GM23338 (cell line): ENCODE measurements around the gene ZNF836. TPM values are rescaled to one million over a fixed set of nuclear protein-coding genes. Genes with fewer than 3 reads are reported as not detected.
A peak's percentile ranks its signal among the peaks of the same experiment; 100 is the strongest.

Source experiments
- ATAC-seq: fragments of 200-7000 bp; cut with Tn5 transposase; 3 replicates; pipeline ENCODE4 v1.9.1; 2020
- DNase-seq: peaks from one replicate; pipeline ENCODE4 v3.0.0-alpha.2; 2015; ENCODE audit warnings: low spot score
- H2AFZ ChIP-seq: fragments of 200-600 bp; sonication (generic); 2 replicates; pipeline ENCODE4 v1.8.0; 2016; ENCODE audit warnings: antibody characterized with exemption, mild to moderate bottlenecking, moderate library complexity
- H3F3A ChIP-seq: fragments of 200-600 bp; sonication (generic); replicated peaks from 2 replicates; pipeline ENCODE4 v1.8.0; 2017; ENCODE audit warnings: antibody characterized with exemption, mixed run types, low read depth
- H3K27ac ChIP-seq: fragments of 200-600 bp; sonication (generic); 2 replicates; pipeline ENCODE4 v1.6.1; 2016; ENCODE audit warnings: low read depth
- H3K27me3 ChIP-seq: fragments of 200-600 bp; sonication (generic); 2 replicates; pipeline ENCODE4 v1.8.0; 2016; ENCODE audit warnings: mild to moderate bottlenecking, mixed run types, moderate library complexity; ENCODE audit not compliant: insufficient read depth
- H3K36me3 ChIP-seq: fragments of 200-600 bp; sonication (generic); 2 replicates; pipeline ENCODE4 v1.8.0; 2016; ENCODE audit warnings: mild to moderate bottlenecking; ENCODE audit not compliant: insufficient read depth
- H3K4me1 ChIP-seq: fragments of 200-600 bp; sonication (generic); 2 replicates; pipeline ENCODE4 v1.8.0; 2016; ENCODE audit warnings: mild to moderate bottlenecking, moderate library complexity; ENCODE audit not compliant: insufficient read depth
- H3K4me2 ChIP-seq: fragments of 200-600 bp; sonication (generic); 2 replicates; pipeline ENCODE4 v1.7.1; 2017; ENCODE audit warnings: mixed run types
- H3K4me3 ChIP-seq: fragments of 200-600 bp; sonication (generic); 2 replicates; pipeline ENCODE4 v1.6.1; 2016; ENCODE audit warnings: mixed run types
- H3K79me2 ChIP-seq: fragments of 200-600 bp; sonication (generic); replicated peaks from 2 replicates; pipeline ENCODE4 v1.8.0; 2017; ENCODE audit warnings: mild to moderate bottlenecking; ENCODE audit not compliant: insufficient read depth
- H3K9me2 ChIP-seq: fragments of 200-600 bp; sonication (generic); 2 replicates; pipeline ENCODE4 v1.8.0; 2017; ENCODE audit not compliant: insufficient read depth
- H4K20me1 ChIP-seq: fragments of 200-600 bp; sonication (generic); replicated peaks from 2 replicates; pipeline ENCODE4 v1.8.0; 2017; ENCODE audit warnings: mild to moderate bottlenecking; ENCODE audit not compliant: insufficient read depth
- H3K27ac Mint-ChIP-seq: 2 replicates; pipeline ENCODE4 v1.8.0; 2020; ENCODE audit warnings: inconsistent platforms, mild to moderate bottlenecking, moderate library complexity, mixed read lengths
- H3K27me3 Mint-ChIP-seq: 3 replicates; pipeline ENCODE4 v1.8.0; 2022; ENCODE audit warnings: low read depth, mild to moderate bottlenecking, moderate library complexity, mixed read lengths, inconsistent platforms; ENCODE audit not compliant: insufficient read depth, poor library complexity
- H3K36me3 Mint-ChIP-seq: 3 replicates; pipeline ENCODE4 v1.8.0; 2021; ENCODE audit warnings: low read depth, mild to moderate bottlenecking, inconsistent platforms, moderate library complexity, mixed read lengths
- H3K4me1 Mint-ChIP-seq: 3 replicates; pipeline ENCODE4 v1.8.0; 2020; ENCODE audit warnings: mild to moderate bottlenecking, inconsistent platforms, mixed read lengths
- H3K4me3 Mint-ChIP-seq: 3 replicates; pipeline ENCODE4 v1.8.0; 2021; ENCODE audit warnings: moderate library complexity, mild to moderate bottlenecking, inconsistent platforms, mixed read lengths
- H3K9me3 Mint-ChIP-seq: 3 replicates; pipeline ENCODE4 v1.8.0; 2020; ENCODE audit warnings: moderate library complexity, mild to moderate bottlenecking, inconsistent platforms, mixed read lengths
- EZH2 ChIP-seq: fragments of 200-600 bp; sonication (generic); IDR thresholded peaks from one replicate; pipeline ENCODE4 v1.8.0; 2017; ENCODE audit warnings: antibody characterized with exemption, mild to moderate bottlenecking, low read depth; ENCODE audit not compliant: unreplicated experiment
- POLR2AphosphoS5 ChIP-seq: IDR thresholded peaks from 2 replicates; pipeline ENCODE4 v1.6.1; 2016; ENCODE audit warnings: antibody characterized with exemption, low read depth
- ZNF114 ChIP-seq: fragments of 250-450 bp; sonication (Bioruptor Pico); IDR thresholded peaks from 2 replicates; pipeline ENCODE4 v1.5.0; 2020; ENCODE audit warnings: mild to moderate bottlenecking, moderate library complexity
- polyA plus RNA-seq: library from polyadenylated mRNA; unstranded; fragments of >200 nt; fragmentation: Nextera tagmentation; extraction: Ambion mirVana; gene quantifications from 2 replicates; pipeline ENCODE4 v1.2.1, GENCODE V29; 2016
- total RNA-seq: library from RNA; depleted of rRNA; stranded (reverse); fragments of >200 nt; shearing (Covaris generic); gene quantifications from 2 replicates; pipeline ENCODE4 v1.2.3, GENCODE V29; 2014
- TF ChIP-seq, protein P1 (sequence below): fragments of 250-450 bp; sonication (Bioruptor Pico); IDR thresholded peaks from 2 replicates; pipeline ENCODE4 v1.5.0; 2020; ENCODE audit warnings: mild to moderate bottlenecking, moderate library complexity
- TF ChIP-seq, protein P2 (sequence below): IDR thresholded peaks from one replicate; pipeline ENCODE4 v1.6.1; 2018; ENCODE audit warnings: antibody characterized with exemption; ENCODE audit not compliant: unreplicated experiment

Gene ZNF836
- total and polyA plus RNA-seq, 2 experiments from 2014 or later = 11.8 to 18.6 TPM

DNA sequence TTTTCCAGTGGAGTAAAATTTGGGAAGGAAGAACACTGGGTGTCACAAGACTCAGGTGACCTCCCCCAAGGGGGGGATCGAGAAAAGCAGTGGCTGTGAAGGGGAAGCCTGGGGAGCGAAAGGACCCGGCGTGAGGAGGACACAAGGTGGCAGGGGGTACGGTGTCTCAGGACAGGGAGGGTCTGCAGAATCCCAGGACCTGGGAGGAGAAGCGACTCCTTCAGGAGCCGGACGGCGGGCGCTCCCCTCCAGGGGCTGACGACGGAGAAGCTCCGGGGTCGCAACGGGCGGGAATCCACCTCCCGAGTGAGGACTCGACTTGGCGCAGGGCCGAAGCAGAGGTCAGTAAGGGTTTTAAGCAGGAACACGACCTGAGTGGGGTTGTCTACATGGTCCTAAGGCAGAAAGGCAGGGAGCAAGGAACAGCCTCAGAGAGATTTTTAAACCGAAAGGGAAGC is 529 bp downstream of the ZNF836 start (continued):
- TF ChIP-seq, protein P1, sequence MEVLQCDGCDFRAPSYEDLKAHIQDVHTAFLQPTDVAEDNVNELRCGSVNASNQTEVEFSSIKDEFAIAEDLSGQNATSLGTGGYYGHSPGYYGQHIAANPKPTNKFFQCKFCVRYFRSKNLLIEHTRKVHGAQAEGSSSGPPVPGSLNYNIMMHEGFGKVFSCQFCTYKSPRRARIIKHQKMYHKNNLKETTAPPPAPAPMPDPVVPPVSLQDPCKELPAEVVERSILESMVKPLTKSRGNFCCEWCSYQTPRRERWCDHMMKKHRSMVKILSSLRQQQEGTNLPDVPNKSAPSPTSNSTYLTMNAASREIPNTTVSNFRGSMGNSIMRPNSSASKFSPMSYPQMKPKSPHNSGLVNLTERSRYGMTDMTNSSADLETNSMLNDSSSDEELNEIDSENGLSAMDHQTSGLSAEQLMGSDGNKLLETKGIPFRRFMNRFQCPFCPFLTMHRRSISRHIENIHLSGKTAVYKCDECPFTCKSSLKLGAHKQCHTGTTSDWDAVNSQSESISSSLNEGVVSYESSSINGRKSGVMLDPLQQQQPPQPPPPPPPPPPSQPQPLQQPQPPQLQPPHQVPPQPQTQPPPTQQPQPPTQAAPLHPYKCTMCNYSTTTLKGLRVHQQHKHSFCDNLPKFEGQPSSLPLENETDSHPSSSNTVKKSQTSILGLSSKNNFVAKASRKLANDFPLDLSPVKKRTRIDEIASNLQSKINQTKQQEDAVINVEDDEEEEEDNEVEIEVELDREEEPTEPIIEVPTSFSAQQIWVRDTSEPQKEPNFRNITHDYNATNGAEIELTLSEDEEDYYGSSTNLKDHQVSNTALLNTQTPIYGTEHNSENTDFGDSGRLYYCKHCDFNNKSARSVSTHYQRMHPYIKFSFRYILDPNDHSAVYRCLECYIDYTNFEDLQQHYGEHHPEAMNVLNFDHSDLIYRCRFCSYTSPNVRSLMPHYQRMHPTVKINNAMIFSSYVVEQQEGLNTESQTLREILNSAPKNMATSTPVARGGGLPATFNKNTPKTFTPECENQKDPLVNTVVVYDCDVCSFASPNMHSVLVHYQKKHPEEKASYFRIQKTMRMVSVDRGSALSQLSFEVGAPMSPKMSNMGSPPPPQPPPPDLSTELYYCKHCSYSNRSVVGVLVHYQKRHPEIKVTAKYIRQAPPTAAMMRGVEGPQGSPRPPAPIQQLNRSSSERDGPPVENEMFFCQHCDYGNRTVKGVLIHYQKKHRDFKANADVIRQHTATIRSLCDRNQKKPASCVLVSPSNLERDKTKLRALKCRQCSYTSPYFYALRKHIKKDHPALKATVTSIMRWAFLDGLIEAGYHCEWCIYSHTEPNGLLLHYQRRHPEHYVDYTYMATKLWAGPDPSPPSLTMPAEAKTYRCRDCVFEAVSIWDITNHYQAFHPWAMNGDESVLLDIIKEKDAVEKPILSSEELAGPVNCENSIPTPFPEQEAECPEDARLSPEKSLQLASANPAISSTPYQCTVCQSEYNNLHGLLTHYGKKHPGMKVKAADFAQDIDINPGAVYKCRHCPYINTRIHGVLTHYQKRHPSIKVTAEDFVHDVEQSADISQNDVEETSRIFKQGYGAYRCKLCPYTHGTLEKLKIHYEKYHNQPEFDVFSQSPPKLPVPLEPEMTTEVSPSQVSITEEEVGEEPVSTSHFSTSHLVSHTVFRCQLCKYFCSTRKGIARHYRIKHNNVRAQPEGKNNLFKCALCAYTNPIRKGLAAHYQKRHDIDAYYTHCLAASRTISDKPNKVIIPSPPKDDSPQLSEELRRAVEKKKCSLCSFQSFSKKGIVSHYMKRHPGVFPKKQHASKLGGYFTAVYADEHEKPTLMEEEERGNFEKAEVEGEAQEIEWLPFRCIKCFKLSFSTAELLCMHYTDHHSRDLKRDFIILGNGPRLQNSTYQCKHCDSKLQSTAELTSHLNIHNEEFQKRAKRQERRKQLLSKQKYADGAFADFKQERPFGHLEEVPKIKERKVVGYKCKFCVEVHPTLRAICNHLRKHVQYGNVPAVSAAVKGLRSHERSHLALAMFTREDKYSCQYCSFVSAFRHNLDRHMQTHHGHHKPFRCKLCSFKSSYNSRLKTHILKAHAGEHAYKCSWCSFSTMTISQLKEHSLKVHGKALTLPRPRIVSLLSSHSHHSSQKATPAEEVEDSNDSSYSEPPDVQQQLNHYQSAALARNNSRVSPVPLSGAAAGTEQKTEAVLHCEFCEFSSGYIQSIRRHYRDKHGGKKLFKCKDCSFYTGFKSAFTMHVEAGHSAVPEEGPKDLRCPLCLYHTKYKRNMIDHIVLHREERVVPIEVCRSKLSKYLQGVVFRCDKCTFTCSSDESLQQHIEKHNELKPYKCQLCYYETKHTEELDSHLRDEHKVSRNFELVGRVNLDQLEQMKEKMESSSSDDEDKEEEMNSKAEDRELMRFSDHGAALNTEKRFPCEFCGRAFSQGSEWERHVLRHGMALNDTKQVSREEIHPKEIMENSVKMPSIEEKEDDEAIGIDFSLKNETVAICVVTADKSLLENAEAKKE (CRISPR knock-in tag) = no peak
- TF ChIP-seq EZH2 = no peak
- TF ChIP-seq, protein P2, sequence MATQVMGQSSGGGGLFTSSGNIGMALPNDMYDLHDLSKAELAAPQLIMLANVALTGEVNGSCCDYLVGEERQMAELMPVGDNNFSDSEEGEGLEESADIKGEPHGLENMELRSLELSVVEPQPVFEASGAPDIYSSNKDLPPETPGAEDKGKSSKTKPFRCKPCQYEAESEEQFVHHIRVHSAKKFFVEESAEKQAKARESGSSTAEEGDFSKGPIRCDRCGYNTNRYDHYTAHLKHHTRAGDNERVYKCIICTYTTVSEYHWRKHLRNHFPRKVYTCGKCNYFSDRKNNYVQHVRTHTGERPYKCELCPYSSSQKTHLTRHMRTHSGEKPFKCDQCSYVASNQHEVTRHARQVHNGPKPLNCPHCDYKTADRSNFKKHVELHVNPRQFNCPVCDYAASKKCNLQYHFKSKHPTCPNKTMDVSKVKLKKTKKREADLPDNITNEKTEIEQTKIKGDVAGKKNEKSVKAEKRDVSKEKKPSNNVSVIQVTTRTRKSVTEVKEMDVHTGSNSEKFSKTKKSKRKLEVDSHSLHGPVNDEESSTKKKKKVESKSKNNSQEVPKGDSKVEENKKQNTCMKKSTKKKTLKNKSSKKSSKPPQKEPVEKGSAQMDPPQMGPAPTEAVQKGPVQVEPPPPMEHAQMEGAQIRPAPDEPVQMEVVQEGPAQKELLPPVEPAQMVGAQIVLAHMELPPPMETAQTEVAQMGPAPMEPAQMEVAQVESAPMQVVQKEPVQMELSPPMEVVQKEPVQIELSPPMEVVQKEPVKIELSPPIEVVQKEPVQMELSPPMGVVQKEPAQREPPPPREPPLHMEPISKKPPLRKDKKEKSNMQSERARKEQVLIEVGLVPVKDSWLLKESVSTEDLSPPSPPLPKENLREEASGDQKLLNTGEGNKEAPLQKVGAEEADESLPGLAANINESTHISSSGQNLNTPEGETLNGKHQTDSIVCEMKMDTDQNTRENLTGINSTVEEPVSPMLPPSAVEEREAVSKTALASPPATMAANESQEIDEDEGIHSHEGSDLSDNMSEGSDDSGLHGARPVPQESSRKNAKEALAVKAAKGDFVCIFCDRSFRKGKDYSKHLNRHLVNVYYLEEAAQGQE = no peak

GRCh38 chr19:52170304-52170703 is 1.1 kb downstream of the ZNF836 start:
- Histone ChIP-seq H4K20me1 (no peaks in the 10 kb centered on the region), H3K27me3 (peaks cover 11% of the 10 kb centered on the region; the same call in 1 of the 2 replicates), H3K9me2 (no peaks in the 10 kb centered on the region; the same call in 1 of the 2 replicates), H3K4me3 (peak overlapping the region; percentile 98), H3K27ac (no peak overlapping the region), H3K36me3 (peaks cover 8% of the 10 kb centered on the region), H3K4me1 (peaks cover 4% of the 10 kb centered on the region; the same call in 1 of the 2 replicates), H3F3A (peaks cover 4% of the 10 kb centered on the region; the same call in 1 of the 2 replicates), H2AFZ (peak overlapping the region; percentile 98), H3K4me2 (peak overlapping the region; percentile 100), H3K79me2 (0 out of 2 replicates have a peak, but pooled peaks cover 3% of the 10 kb centered on the region)
- Mint-ChIP-seq H3K9me3 (peaks cover 2% of the 10 kb centered on the region; the same call in 1 of the 3 replicates), H3K27ac (no peak overlapping the region), H3K4me1 (peaks cover 14% of the 10 kb centered on the region), H3K27me3 (peaks cover 23% of the 10 kb centered on the region), H3K4me3 (peak overlapping the region; percentile 92), H3K36me3 (peaks cover 30% of the 10 kb centered on the region)
- ATAC-seq (peak; percentile 66), DNase-seq (peak; percentile 20)
- TF ChIP-seq ZNF114 (CRISPR knock-in tag) (no peak), POLR2AphosphoS5 (no peak)
- TF ChIP-seq, protein P1 (CRISPR knock-in tag) = no peak
